IMR-90 (cell line): ENCODE data around the gene FAT2.

Experiments
- BHLHE40 ChIP-seq: fragments of 150-350 bp; IDR thresholded peaks from 2 replicates; pipeline ENCODE4 v1.6.1; 2016; ENCODE audit warnings: mild to moderate bottlenecking, low read depth, low read length
- FOS ChIP-seq: fragments of 150-350 bp; IDR thresholded peaks from 2 replicates; pipeline ENCODE4 v1.6.1; 2016; ENCODE audit warnings: low read depth, low read length
- MXI1 ChIP-seq: IDR thresholded peaks from 2 replicates; pipeline ENCODE4 v1.6.1; 2012; ENCODE audit warnings: low read depth, mild to moderate bottlenecking, low read length, moderate library complexity, borderline replicate concordance
- NFE2L2 ChIP-seq: fragments of 150-350 bp; IDR thresholded peaks from 2 replicates; pipeline ENCODE4 v1.6.1; 2016; ENCODE audit warnings: low read depth, mild to moderate bottlenecking, low read length
- POLR2A ChIP-seq: IDR thresholded peaks from 2 replicates; pipeline ENCODE4 v1.6.1; 2012; ENCODE audit warnings: mild to moderate bottlenecking, low read depth, low read length
- RAD21 ChIP-seq: IDR thresholded peaks from 2 replicates; pipeline ENCODE4 v1.6.1; 2012; ENCODE audit warnings: low read length, improper control_type of control experiment
- RCOR1 ChIP-seq: IDR thresholded peaks from 2 replicates; pipeline ENCODE4 v1.6.1; 2012; ENCODE audit warnings: mild to moderate bottlenecking, low read length, improper control_type of control experiment; ENCODE audit not compliant: insufficient replicate concordance
- RFX5 ChIP-seq: IDR thresholded peaks from 2 replicates; pipeline ENCODE4 v1.8.0; 2012; ENCODE audit warnings: low read depth, mild to moderate bottlenecking, low read length, moderate library complexity
- SMC3 ChIP-seq: fragments of 150-350 bp; IDR thresholded peaks from 2 replicates; pipeline ENCODE4 v1.6.1; 2016; ENCODE audit warnings: low read depth, mild to moderate bottlenecking, antibody characterized with exemption, low read length, moderate library complexity
- TF ChIP-seq, protein P1 (sequence below): conservative IDR thresholded peaks from 2 replicates; pipeline ENCODE4 v1.5.1; 2012; ENCODE audit warnings: mild to moderate bottlenecking, low read depth, low read length, improper control_type of control experiment
- TF ChIP-seq, protein P2 (sequence below): fragments of 150-350 bp; IDR thresholded peaks from 2 replicates; pipeline ENCODE4 v1.6.1; 2017; ENCODE audit warnings: mild to moderate bottlenecking, antibody characterized with exemption, low read length, low read depth

DNA sequence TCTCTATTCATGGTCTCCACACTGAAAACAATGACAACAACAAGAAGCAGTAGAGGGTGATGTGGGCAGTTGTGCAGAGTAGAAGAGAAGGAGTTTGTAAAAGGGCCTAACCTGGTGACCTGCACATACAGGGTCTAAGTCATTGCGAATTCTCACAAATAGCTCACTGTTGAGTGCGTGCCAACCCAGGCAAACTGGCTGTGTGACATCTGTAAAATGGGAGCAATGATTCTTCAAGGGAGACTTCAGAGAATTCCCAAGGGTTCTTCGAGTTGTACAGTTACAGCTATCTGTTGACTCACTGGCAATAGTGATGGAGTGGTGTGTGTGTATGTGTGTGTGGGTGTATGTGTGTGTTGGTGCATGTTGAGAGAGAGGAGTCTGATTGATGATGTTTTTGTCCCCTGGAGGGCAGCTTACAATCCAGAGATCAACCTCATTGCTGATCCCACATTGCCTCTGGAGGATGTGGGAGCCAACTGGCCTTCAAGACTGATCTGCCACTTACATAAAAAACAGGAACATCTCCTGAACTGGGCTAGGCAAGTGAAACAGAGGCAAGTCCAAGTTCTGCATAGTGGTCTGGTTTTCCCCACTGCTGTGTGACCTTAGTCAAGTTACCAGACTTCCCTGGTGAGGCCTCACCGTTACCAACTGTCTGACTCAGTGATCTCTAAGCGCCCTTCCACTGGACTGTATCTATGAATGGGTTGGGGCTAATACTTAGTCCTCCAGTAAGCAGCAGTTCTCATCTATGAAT lies 3.2 kb downstream of the FAT2 start:
- TF ChIP-seq, protein P1, sequence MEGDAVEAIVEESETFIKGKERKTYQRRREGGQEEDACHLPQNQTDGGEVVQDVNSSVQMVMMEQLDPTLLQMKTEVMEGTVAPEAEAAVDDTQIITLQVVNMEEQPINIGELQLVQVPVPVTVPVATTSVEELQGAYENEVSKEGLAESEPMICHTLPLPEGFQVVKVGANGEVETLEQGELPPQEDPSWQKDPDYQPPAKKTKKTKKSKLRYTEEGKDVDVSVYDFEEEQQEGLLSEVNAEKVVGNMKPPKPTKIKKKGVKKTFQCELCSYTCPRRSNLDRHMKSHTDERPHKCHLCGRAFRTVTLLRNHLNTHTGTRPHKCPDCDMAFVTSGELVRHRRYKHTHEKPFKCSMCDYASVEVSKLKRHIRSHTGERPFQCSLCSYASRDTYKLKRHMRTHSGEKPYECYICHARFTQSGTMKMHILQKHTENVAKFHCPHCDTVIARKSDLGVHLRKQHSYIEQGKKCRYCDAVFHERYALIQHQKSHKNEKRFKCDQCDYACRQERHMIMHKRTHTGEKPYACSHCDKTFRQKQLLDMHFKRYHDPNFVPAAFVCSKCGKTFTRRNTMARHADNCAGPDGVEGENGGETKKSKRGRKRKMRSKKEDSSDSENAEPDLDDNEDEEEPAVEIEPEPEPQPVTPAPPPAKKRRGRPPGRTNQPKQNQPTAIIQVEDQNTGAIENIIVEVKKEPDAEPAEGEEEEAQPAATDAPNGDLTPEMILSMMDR, result no peak
- TF ChIP-seq POLR2A, result no peak
- TF ChIP-seq RAD21, result no peak
- TF ChIP-seq FOS, result no peak
- no peak for TF ChIP-seq SMC3
- no peak for TF ChIP-seq MXI1
- TF ChIP-seq NFE2L2, result no peak
- no peak for TF ChIP-seq RCOR1
- no peak for TF ChIP-seq BHLHE40
- TF ChIP-seq RFX5, result no peak
- TF ChIP-seq, protein P2, sequence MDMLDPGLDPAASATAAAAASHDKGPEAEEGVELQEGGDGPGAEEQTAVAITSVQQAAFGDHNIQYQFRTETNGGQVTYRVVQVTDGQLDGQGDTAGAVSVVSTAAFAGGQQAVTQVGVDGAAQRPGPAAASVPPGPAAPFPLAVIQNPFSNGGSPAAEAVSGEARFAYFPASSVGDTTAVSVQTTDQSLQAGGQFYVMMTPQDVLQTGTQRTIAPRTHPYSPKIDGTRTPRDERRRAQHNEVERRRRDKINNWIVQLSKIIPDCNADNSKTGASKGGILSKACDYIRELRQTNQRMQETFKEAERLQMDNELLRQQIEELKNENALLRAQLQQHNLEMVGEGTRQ, result no peak
